Retinal pigment epithelial cell (primary cell): ENCODE data around the gene KREMEN1.

Experiments
- DNase-seq: peaks from one replicate; pipeline ENCODE4 v3.0.0-alpha.2; 2010; ENCODE audit warnings: low read depth
- H3K4me3 ChIP-seq: 2 replicates; pipeline ENCODE4 v1.5.1; 2011; ENCODE audit warnings: mild to moderate bottlenecking, low read length, control low read depth, moderate library complexity
- CTCF ChIP-seq: conservative IDR thresholded peaks from 2 replicates; pipeline ENCODE4 v1.5.1; 2011; ENCODE audit warnings: low read depth, low read length, control low read depth, inconsistent platforms

The KREMEN1 gene

GRCh38 chr22:29072193-29072978 lies 449 bp upstream of the KREMEN1 start:
- peak overlapping the region; percentile 52 for H3K4me3 ChIP-seq
- TF ChIP-seq CTCF = no peak
- no peak for DNase-seq

GRCh38 chr22:29073618-29074275 lies 912 bp downstream of the KREMEN1 start:
- TF ChIP-seq CTCF = no peak
- H3K4me3 ChIP-seq = peak overlapping the region; percentile 56
- DNase-seq = no peak

- no peak for TF ChIP-seq CTCF
- peak overlapping the region; percentile 56 for H3K4me3 ChIP-seq
- no peak for DNase-seq
Observed at GRCh38 chr22:29074276-29074772, 1.5 kb downstream of the KREMEN1 start.

- peak; percentile 7 for TF ChIP-seq CTCF
- no peak overlapping the region for H3K4me3 ChIP-seq
- DNase-seq = no peak
Observed at GRCh38 chr22:29078036-29078868, 5.4 kb downstream of the KREMEN1 start.

GRCh38 chr22:29078869-29079207 lies 6.0 kb downstream of the KREMEN1 start:
- H3K4me3 ChIP-seq = no peak overlapping the region
- no peak for DNase-seq
- TF ChIP-seq CTCF = no peak

- H3K4me3 ChIP-seq = no peak overlapping the region
- DNase-seq = peak; percentile 68
- TF ChIP-seq CTCF = no peak
Observed at GRCh38 chr22:29079218-29079901, 6.5 kb downstream of the KREMEN1 start.
